Measurements from ENCODE around the gene TAOK1.

The TAOK1 gene

DNA sequence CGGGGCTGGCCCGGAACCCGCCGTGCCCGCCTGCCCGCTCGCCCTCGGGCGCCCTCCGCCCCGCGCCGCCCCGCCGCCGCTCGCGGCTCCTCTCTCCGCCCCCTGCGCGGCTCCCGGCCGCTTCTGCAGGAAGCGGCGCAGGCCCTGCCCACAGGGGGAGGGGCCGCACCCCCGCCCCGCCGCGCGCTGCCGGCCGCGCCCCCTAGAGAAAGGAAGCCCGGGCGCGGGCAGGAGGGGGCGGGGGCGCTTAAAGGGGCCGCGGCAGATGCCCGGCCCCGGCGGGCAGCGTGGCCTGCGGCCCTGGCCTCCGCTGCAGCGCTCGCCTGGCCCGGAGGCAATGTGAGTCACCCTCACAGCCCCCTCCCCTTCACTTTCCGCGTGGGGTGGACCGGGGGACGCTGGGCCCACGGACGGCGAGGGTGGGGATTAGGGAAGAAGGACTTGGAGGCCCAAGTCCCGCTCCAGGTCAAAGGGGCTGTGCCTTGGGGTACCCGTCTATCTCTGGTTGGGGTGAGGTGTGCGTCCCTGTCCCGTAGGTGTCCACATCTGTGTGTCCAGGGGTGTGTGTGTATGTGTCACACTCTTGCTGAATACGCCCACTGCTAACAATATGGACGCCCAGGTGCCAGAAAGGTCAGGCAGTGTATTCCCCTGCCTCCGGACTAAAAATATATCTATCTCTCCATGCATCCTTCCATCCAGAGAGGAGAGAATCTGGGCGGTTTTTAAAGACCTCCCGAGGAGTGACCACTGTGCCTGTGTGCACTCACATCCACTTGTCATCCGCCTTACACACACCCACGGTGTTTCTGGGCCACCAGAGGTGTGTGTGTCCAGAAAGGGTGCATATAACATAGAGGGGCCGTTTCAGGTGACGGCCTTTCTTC is 199.6 kb downstream of the TAOK1 start, which contains the start of gene GIT1 (continued):
- TF ChIP-seq, protein P1, sequence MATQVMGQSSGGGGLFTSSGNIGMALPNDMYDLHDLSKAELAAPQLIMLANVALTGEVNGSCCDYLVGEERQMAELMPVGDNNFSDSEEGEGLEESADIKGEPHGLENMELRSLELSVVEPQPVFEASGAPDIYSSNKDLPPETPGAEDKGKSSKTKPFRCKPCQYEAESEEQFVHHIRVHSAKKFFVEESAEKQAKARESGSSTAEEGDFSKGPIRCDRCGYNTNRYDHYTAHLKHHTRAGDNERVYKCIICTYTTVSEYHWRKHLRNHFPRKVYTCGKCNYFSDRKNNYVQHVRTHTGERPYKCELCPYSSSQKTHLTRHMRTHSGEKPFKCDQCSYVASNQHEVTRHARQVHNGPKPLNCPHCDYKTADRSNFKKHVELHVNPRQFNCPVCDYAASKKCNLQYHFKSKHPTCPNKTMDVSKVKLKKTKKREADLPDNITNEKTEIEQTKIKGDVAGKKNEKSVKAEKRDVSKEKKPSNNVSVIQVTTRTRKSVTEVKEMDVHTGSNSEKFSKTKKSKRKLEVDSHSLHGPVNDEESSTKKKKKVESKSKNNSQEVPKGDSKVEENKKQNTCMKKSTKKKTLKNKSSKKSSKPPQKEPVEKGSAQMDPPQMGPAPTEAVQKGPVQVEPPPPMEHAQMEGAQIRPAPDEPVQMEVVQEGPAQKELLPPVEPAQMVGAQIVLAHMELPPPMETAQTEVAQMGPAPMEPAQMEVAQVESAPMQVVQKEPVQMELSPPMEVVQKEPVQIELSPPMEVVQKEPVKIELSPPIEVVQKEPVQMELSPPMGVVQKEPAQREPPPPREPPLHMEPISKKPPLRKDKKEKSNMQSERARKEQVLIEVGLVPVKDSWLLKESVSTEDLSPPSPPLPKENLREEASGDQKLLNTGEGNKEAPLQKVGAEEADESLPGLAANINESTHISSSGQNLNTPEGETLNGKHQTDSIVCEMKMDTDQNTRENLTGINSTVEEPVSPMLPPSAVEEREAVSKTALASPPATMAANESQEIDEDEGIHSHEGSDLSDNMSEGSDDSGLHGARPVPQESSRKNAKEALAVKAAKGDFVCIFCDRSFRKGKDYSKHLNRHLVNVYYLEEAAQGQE (tag by site-specific recombination; IDR thresholded peaks at IDR 0.05) = no peak; the same call in 1 of the 2 replicates
- TF ChIP-seq, protein P2, sequence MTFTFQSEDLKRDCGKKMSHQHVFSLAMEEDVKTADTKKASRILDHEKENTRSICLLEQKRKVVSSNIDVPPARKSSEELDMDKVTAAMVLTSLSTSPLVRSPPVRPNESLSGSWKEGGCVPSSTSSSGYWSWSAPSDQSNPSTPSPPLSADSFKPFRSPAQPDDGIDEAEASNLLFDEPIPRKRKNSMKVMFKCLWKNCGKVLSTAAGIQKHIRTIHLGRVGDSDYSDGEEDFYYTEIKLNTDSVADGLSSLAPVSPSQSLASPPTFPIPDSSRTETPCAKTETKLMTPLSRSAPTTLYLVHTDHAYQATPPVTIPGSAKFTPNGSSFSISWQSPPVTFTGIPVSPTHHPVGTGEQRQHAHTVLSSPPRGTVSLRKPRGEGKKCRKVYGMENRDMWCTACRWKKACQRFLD (tag by site-specific recombination; IDR thresholded peaks at IDR 0.05) = no peak
- TF ChIP-seq, protein P3, sequence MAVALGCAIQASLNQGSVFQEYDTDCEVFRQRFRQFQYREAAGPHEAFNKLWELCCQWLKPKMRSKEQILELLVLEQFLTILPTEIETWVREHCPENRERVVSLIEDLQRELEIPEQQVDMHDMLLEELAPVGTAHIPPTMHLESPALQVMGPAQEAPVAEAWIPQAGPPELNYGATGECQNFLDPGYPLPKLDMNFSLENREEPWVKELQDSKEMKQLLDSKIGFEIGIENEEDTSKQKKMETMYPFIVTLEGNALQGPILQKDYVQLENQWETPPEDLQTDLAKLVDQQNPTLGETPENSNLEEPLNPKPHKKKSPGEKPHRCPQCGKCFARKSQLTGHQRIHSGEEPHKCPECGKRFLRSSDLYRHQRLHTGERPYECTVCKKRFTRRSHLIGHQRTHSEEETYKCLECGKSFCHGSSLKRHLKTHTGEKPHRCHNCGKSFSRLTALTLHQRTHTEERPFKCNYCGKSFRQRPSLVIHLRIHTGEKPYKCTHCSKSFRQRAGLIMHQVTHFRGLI (tag by site-specific recombination; IDR thresholded peaks at IDR 0.05) = no peak
- TF ChIP-seq, protein P4, sequence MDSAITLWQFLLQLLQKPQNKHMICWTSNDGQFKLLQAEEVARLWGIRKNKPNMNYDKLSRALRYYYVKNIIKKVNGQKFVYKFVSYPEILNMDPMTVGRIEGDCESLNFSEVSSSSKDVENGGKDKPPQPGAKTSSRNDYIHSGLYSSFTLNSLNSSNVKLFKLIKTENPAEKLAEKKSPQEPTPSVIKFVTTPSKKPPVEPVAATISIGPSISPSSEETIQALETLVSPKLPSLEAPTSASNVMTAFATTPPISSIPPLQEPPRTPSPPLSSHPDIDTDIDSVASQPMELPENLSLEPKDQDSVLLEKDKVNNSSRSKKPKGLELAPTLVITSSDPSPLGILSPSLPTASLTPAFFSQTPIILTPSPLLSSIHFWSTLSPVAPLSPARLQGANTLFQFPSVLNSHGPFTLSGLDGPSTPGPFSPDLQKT (IDR thresholded peaks at IDR 0.05; ENCODE audit: borderline replicate concordance, low read depth, low read length) = no peak
- 0 out of 2 replicates have a peak, but pooled peaks have one; percentile 13 for TF ChIP-seq ZBTB48 (tag by site-specific recombination; IDR thresholded peaks at IDR 0.05)
- no peak for TF ChIP-seq ZNF560 (tag by site-specific recombination; IDR thresholded peaks at IDR 0.05; ENCODE audit: borderline replicate concordance)
- TF ChIP-seq, protein P5, sequence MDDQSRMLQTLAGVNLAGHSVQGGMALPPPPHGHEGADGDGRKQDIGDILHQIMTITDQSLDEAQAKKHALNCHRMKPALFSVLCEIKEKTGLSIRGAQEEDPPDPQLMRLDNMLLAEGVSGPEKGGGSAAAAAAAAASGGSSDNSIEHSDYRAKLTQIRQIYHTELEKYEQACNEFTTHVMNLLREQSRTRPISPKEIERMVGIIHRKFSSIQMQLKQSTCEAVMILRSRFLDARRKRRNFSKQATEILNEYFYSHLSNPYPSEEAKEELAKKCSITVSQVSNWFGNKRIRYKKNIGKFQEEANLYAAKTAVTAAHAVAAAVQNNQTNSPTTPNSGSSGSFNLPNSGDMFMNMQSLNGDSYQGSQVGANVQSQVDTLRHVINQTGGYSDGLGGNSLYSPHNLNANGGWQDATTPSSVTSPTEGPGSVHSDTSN (CRISPR knock-in tag; IDR thresholded peaks at IDR 0.05) = no peak
- TF ChIP-seq OSR2 (tag by site-specific recombination; IDR thresholded peaks at IDR 0.05) = no peak
- TF ChIP-seq ZNF768 (tag by site-specific recombination; IDR thresholded peaks at IDR 0.05) = no peak
- 0 out of 2 replicates have a peak, but pooled peaks have one; percentile 25 for TF ChIP-seq IKZF3 (tag by site-specific recombination; IDR thresholded peaks at IDR 0.05)
- TF ChIP-seq SALL2 (tag by site-specific recombination; IDR thresholded peaks at IDR 0.05; ENCODE audit: borderline replicate concordance) = no peak
- no peak for TF ChIP-seq PRDM1 (tag by site-specific recombination; IDR thresholded peaks at IDR 0.05)
- no peak for TF ChIP-seq ZNF555 (tag by site-specific recombination; conservative IDR thresholded peaks at IDR 0.05)
- TF ChIP-seq ZBTB17 (tag by site-specific recombination; IDR thresholded peaks at IDR 0.05) = no peak
- no peak for TF ChIP-seq ZNF114 (tag by site-specific recombination; IDR thresholded peaks at IDR 0.05)
- no peak for TF ChIP-seq ZNF416 (tag by site-specific recombination; IDR thresholded peaks at IDR 0.05)
- TF ChIP-seq ZNF121 (tag by site-specific recombination; IDR thresholded peaks at IDR 0.05) = no peak
- TF ChIP-seq, protein P6, sequence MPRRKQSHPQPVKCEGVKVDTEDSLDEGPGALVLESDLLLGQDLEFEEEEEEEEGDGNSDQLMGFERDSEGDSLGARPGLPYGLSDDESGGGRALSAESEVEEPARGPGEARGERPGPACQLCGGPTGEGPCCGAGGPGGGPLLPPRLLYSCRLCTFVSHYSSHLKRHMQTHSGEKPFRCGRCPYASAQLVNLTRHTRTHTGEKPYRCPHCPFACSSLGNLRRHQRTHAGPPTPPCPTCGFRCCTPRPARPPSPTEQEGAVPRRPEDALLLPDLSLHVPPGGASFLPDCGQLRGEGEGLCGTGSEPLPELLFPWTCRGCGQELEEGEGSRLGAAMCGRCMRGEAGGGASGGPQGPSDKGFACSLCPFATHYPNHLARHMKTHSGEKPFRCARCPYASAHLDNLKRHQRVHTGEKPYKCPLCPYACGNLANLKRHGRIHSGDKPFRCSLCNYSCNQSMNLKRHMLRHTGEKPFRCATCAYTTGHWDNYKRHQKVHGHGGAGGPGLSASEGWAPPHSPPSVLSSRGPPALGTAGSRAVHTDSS (tag by site-specific recombination; IDR thresholded peaks at IDR 0.05) = no peak
- TF ChIP-seq, protein P7, sequence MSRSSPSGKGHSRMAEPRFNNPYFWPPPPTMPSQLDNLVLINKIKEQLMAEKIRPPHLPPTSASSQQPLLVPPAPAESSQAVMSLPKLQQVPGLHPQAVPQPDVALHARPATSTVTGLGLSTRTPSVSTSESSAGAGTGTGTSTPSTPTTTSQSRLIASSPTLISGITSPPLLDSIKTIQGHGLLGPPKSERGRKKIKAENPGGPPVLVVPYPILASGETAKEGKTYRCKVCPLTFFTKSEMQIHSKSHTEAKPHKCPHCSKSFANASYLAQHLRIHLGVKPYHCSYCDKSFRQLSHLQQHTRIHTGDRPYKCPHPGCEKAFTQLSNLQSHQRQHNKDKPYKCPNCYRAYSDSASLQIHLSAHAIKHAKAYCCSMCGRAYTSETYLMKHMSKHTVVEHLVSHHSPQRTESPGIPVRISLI (tag by site-specific recombination; IDR thresholded peaks at IDR 0.05) = no peak
- no peak for TF ChIP-seq ZSCAN16 (tag by site-specific recombination; IDR thresholded peaks at IDR 0.05)
- no peak for TF ChIP-seq ZSCAN23 (tag by site-specific recombination; IDR thresholded peaks at IDR 0.05)
- TF ChIP-seq KLF7 (tag by site-specific recombination; IDR thresholded peaks at IDR 0.05; ENCODE audit: borderline replicate concordance) = no peak
- TF ChIP-seq YY2 (tag by site-specific recombination; IDR thresholded peaks at IDR 0.05) = no peak
- no peak for TF ChIP-seq TRIM28 (IDR thresholded peaks at IDR 0.05; ENCODE audit: borderline replicate concordance, low read length)
- peak; percentile 67; the same call in 1 of the 2 replicates for TF ChIP-seq ZBTB7A (tag by site-specific recombination; IDR thresholded peaks at IDR 0.05; ENCODE audit: low read depth)
- TF ChIP-seq, protein P8, sequence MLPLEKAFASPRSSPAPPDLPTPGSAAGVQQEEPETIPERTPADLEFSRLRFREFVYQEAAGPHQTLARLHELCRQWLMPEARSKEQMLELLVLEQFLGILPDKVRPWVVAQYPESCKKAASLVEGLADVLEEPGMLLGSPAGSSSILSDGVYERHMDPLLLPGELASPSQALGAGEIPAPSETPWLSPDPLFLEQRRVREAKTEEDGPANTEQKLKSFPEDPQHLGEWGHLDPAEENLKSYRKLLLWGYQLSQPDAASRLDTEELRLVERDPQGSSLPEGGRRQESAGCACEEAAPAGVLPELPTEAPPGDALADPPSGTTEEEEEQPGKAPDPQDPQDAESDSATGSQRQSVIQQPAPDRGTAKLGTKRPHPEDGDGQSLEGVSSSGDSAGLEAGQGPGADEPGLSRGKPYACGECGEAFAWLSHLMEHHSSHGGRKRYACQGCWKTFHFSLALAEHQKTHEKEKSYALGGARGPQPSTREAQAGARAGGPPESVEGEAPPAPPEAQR (tag by site-specific recombination; IDR thresholded peaks at IDR 0.05) = no peak

Data from HEK293 (cell line).